GM20000 (cell line): Measurements from ENCODE around the gene NUDT1.

Experiments
- DNase-seq: peaks from one replicate; pipeline ENCODE4 v3.0.0; 2012; ENCODE audit warnings: low spot score
- TF ChIP-seq, protein P1 (sequence below): IDR thresholded peaks from 2 replicates; pipeline ENCODE4 v1.5.1; 2012; ENCODE audit warnings: mild to moderate bottlenecking, control low read depth; ENCODE audit errors: extremely low read depth, missing control alignments

NUDT1 gene

DNA sequence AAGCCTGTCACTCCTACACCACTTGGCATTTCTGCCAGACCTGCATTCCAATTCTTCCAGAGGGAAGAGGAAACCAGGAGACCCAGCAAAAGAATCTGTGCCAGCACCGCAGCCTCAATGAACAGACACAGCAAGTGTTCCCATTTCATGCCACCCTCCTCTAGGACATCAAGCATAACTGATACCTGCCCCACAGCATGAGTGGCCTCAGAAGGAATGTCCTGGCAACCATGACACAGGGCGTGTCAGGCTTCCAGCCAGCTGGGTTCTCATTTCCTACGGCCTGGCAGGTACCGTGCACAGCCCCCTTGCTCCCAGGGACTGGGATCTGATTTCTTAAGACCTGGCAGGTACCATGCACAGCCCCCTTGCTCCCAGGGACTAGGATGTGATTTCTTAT lies 17.1 kb upstream of the NUDT1 start:
- TF ChIP-seq, protein P1, sequence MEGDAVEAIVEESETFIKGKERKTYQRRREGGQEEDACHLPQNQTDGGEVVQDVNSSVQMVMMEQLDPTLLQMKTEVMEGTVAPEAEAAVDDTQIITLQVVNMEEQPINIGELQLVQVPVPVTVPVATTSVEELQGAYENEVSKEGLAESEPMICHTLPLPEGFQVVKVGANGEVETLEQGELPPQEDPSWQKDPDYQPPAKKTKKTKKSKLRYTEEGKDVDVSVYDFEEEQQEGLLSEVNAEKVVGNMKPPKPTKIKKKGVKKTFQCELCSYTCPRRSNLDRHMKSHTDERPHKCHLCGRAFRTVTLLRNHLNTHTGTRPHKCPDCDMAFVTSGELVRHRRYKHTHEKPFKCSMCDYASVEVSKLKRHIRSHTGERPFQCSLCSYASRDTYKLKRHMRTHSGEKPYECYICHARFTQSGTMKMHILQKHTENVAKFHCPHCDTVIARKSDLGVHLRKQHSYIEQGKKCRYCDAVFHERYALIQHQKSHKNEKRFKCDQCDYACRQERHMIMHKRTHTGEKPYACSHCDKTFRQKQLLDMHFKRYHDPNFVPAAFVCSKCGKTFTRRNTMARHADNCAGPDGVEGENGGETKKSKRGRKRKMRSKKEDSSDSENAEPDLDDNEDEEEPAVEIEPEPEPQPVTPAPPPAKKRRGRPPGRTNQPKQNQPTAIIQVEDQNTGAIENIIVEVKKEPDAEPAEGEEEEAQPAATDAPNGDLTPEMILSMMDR, result no peak
- DNase-seq, result no peak

DNA sequence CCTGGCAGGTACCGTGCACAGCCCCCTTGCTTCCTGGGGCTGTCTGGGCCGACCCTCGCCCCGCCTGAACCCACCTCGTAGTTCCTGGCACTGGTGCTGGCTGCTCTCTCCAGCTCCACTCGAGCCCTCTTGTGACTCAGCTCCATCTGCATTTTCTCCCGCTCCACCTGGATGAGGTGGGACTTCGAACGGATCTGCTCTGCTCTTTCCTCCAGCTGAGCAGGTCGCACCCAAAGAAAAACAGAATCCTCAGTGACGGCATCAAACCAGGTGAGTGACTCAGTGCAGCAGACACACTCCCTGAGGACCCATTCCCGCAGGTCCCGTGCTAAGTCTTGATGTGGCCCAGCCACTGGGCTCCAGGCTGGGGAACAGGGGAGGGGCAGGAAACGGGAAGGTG lies 16.7 kb upstream of the NUDT1 start:
- TF ChIP-seq, protein P1, result no peak
- DNase-seq, result no peak

DNA sequence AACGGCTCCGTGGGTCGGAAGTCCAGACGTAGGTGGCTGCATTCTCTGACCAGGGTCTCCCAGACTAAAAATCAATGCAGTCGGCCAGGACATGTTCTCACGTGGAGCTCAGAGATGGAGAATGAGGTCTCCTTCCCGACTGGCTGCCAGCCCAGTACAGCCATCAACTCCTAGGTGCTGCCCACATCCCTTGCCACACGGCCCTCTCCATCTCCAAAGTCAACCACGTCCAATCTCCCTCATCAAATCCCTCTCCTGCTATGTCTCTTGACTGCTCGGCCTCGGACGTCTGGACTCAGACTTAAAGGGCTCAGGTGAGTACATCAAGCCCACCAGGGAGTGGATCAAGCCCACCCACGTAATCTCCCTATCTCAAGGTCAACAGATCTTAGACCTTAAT lies 16.2 kb upstream of the NUDT1 start:
- DNase-seq, result no peak
- TF ChIP-seq, protein P1, result no peak

DNA sequence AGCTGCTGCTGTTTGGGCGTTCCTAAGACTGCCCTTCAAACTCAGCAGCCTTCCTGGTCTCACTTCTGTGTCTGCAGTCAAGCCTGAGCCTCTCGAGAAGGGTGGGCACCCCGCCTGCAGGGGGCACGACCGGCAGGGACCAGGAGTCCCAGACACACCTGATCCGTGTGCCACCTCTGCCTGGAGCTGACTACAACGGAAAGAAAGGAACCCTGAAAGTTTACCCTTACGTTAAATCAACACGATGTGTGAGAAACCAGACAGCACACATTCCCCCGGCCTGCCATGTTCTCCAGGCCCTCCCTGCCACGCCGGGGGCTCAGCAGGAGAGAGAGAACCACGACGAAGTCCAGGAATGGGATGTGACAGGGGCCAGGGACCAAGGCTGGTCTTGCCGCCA lies 14.3 kb upstream of the NUDT1 start:
- TF ChIP-seq, protein P1, result no peak
- no peak for DNase-seq

DNA sequence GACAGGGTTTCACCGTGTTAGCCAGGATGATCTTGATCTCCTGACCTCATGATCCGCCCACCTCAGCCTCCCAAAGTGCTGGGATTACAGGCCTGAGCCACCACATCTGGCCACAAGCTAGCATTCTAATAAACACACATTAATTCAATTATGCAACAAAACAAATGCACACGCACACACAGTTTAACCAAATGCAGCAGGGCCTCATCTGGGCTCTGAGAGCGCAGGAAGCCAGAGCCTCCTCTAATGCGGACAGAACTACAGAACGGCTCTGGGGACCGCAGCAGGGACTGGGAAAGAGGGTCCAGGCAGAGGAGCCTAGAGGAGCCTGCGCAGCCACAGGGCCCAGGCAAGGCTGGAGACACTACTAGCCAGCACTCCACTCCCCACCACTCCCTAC lies 13.1 kb upstream of the NUDT1 start:
- TF ChIP-seq, protein P1, result no peak

DNA sequence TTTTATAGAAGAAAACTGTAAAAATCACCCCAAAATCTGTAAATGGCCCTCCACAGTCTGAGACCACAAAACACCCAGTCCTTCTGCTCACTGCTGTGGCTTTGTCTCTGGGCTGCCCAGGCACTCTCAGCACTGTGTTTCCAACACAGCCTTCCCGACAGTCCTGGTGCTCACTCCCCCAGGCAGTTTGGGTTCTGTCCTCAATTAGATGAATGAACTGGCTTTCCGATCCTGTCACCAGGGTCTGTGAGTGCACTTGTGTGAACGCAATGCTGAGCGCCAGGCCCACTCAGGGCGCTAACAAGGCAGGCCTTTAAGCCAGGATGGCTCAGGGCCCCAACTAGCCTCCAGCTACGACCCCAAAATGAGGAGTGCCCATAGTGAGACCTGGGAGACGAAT lies 12.6 kb upstream of the NUDT1 start:
- TF ChIP-seq, protein P1, result no peak

More for the DNA sequence above, 13.1 kb upstream of the NUDT1 start:
- no peak for DNase-seq

DNA sequence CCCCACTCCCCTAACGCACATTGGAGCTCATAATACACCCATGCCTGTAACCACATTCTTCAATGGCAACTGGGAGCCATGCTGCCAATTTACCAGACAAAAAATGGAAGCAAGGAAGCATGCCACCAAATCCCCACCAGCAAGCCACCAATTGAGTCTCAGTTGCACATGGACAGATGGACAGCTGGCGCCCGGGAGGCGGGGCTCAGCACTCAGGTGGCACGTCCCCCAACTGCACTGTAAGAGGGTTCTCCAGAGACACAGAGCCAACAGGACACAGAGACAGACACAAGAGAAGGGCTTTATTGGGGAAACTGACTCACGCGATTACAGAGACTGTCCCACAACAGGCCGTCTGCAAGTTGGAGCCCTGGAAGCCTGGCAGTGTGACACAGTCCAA lies 11.8 kb upstream of the NUDT1 start:
- TF ChIP-seq, protein P1, result no peak

More for the DNA sequence above, 12.6 kb upstream of the NUDT1 start:
- no peak for DNase-seq

DNA sequence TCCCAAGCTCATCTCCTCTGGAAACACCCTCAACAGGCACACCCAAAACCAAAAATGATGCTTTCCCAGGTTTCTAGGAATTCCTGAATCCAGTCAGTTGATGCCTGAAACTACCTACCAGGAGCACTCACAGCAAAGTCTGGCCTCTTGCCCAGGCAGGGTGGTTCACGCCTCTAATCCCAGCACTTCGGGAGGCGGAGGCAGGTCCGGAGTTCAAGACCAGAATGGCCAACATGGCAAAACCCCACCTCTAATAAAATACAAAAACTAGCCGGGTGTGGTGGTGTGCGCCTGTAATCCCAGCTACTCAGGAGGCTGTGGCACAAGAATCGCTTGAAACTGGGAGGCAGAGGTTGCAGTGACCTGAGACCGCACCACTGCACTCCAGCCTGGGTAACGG lies 11.1 kb upstream of the NUDT1 start:
- TF ChIP-seq, protein P1, result no peak

More for the DNA sequence above, 11.8 kb upstream of the NUDT1 start:
- DNase-seq, result no peak

More for the DNA sequence above, 11.1 kb upstream of the NUDT1 start:
- no peak for DNase-seq
